Posterior cingulate gyrus (tissue), 11 donors: ENCODE data around the gene IPO9.
"Not testable (repeated sequence)": the region's sequence is repeated elsewhere in the genome, so short reads cannot be mapped to it uniquely, and the experiment has no call there.

ENCODE experiments used
- DNase-seq, 10 donors: peaks; one replicate each; pipeline versions ENCODE4 v3.0.0 to v3.0.0-alpha.2; 2020 to 2021; ENCODE audit warnings: mixed read lengths in 3 of 10
- intact Hi-C: fragments of 100-400 bp; cut with DNase I; formaldehyde crosslinking; loops from one replicate; pipeline ENCODE4 v1.15.1; 2023

Gene IPO9

GRCh38 chr1:201898992-201899391 is 70.0 kb downstream of the IPO9 start:
- intact Hi-C loops: loop anchor here (5.0 kb wide), 3 partner anchors 58 to 233 kb away; partner anchors contain the start of gene TIMM17A
- peak in 2 of 10 donors; percentile 40 to 73 for DNase-seq

- intact Hi-C loops: loop anchor here (5.0 kb wide), 3 partner anchors 57 to 232 kb away; partner anchors contain the start of gene TIMM17A
These were observed 70.9 kb downstream of the IPO9 start for GRCh38 chr1:201899683-201900429.

GRCh38 chr1:201900476-201900875 is 71.5 kb downstream of the IPO9 start:
- intact Hi-C loops: no loop called here
- peak in 2 of 10 donors; percentile 47 to 50 for DNase-seq

More at GRCh38 chr1:201899683-201900429, 70.9 kb downstream of the IPO9 start:
- DNase-seq: peak in 2 of 10 donors; percentile 63 to 65

GRCh38 chr1:201901036-201901435 is 72.1 kb downstream of the IPO9 start:
- intact Hi-C loops: not testable (repeated sequence)
- peak in 2 of 10 donors; percentile 53 to 62 for DNase-seq

GRCh38 chr1:201902198-201902597 is 73.2 kb downstream of the IPO9 start:
- intact Hi-C loops: no loop called here
- DNase-seq: no peak

GRCh38 chr1:201903135-201903534 is 74.2 kb downstream of the IPO9 start:
- intact Hi-C loops: no loop called here
- DNase-seq: peak in 1 of 10 donors; percentile 63

GRCh38 chr1:201904579-201904978 is 75.6 kb downstream of the IPO9 start:
- DNase-seq: no peak
- intact Hi-C loops: no loop called here

- intact Hi-C loops: loop anchor here (5.0 kb wide), 1 partner anchor 257 kb away; the partner anchor contains the start of gene PTPN7
- DNase-seq: peak in 2 of 10 donors; percentile 24 to 54
These were observed 76.4 kb downstream of the IPO9 start for GRCh38 chr1:201905234-201905890.

GRCh38 chr1:201906336-201906735 is 77.4 kb downstream of the IPO9 start:
- intact Hi-C loops: loop anchor here (5.0 kb wide), 1 partner anchor 256 kb away; the partner anchor contains the start of gene PTPN7
- DNase-seq: peak in 1 of 10 donors; percentile 70

- intact Hi-C loops: loop anchor here (5.0 kb wide), 1 partner anchor 255 kb away; the partner anchor contains the start of gene PTPN7
- peak in 2 of 10 donors; percentile 49 to 52 for DNase-seq
These were observed 78.7 kb downstream of the IPO9 start for GRCh38 chr1:201907621-201908020.

- intact Hi-C loops: no loop called here
- no peak for DNase-seq
These were observed 83.0 kb downstream of the IPO9 start for GRCh38 chr1:201911826-201912571.

- peak in 1 of 10 donors; percentile 50 for DNase-seq
- intact Hi-C loops: no loop called here
These were observed 83.9 kb downstream of the IPO9 start for GRCh38 chr1:201912832-201913231.

GRCh38 chr1:201914456-201915235 is 85.7 kb downstream of the IPO9 start:
- DNase-seq: peak in 1 of 10 donors; percentile 31
- intact Hi-C loops: no loop called here

GRCh38 chr1:201916649-201917249 is 87.8 kb downstream of the IPO9 start:
- DNase-seq: peak in 1 of 10 donors; percentile 62
- intact Hi-C loops: no loop called here

GRCh38 chr1:201917362-201918033 is 88.5 kb downstream of the IPO9 start:
- DNase-seq: no peak

GRCh38 chr1:201918343-201918742 is 89.4 kb downstream of the IPO9 start:
- no peak for DNase-seq
- intact Hi-C loops: no loop called here

More at GRCh38 chr1:201917362-201918033, 88.5 kb downstream of the IPO9 start:
- intact Hi-C loops: no loop called here

- intact Hi-C loops: no loop called here
- no peak for DNase-seq
These were observed 93.1 kb downstream of the IPO9 start for GRCh38 chr1:201921952-201922558.

GRCh38 chr1:201925301-201925567 is 96.3 kb downstream of the IPO9 start:
- intact Hi-C loops: no loop called here
- no peak for DNase-seq
